Measurements from ENCODE around the gene C17orf78. TPM values are rescaled to one million over a fixed set of nuclear protein-coding genes. Genes with fewer than 3 reads are reported as not detected.
A peak's percentile ranks its signal among the peaks of the same experiment; 100 is the strongest.
"Not testable (repeated sequence)": the region's sequence is repeated elsewhere in the genome, so short reads cannot be mapped to it uniquely, and the experiment has no call there.

C17orf78 gene
- total RNA-seq: not detected

- POLR2A ChIA-PET: interaction anchor here (0.6 kb wide), 1 partner anchor 28 kb away, joined by 3 read pairs; no protein-coding TSS in a partner anchor
- DNase-seq: no peak
- H3K27me3 Mint-ChIP-seq: no peaks in the 10 kb centered on the region
- no peaks in the 10 kb centered on the region for H3K36me3 Mint-ChIP-seq
- no peak within 1 kb of the TSS for H3K4me3 Mint-ChIP-seq
- no peaks in the 10 kb centered on the region for H3K9me3 Mint-ChIP-seq
- H3K27ac Mint-ChIP-seq: no peak within 1 kb of the TSS
- peaks cover 10% of the 10 kb centered on the region for H3K4me1 Mint-ChIP-seq
- no peak for ATAC-seq (ENCODE audit: low read depth)
Measured at GRCh38 chr17:37375706-37376105, at the start of gene C17orf78. C17orf78 (plus strand) TSS chr17:37375985; CDS start chr17:37376093, 108 bp downstream.

GRCh38 chr17:37327341-37328090, 48.3 kb upstream of the C17orf78 start:
- ATAC-seq (ENCODE audit: low read depth): no peak
- POLR2A ChIA-PET: no interaction called here
- Mint-ChIP-seq H3K27ac (no peak overlapping the region), H3K36me3 (peaks cover 17% of the 10 kb centered on the region), H3K9me3 (no peaks in the 10 kb centered on the region), H3K27me3 (no peaks in the 10 kb centered on the region), H3K4me1 (no peaks in the 10 kb centered on the region), H3K4me3 (no peak overlapping the region)
- no peak for DNase-seq

- DNase-seq: no peak
- Mint-ChIP-seq H3K36me3 (peaks cover 14% of the 10 kb centered on the region), H3K27ac (no peak overlapping the region), H3K4me1 (peaks cover 5% of the 10 kb centered on the region), H3K9me3 (no peaks in the 10 kb centered on the region), H3K27me3 (no peaks in the 10 kb centered on the region), H3K4me3 (no peak overlapping the region)
- POLR2A ChIA-PET: no interaction called here
- no peak for ATAC-seq (ENCODE audit: low read depth)
Measured at GRCh38 chr17:37338847-37339246, 36.9 kb upstream of the C17orf78 start.

- Mint-ChIP-seq H3K36me3 (peaks cover 14% of the 10 kb centered on the region), H3K27me3 (no peaks in the 10 kb centered on the region), H3K9me3 (no peaks in the 10 kb centered on the region), H3K4me1 (peaks cover 5% of the 10 kb centered on the region), H3K4me3 (no peak overlapping the region), H3K27ac (peak overlapping the region; percentile 11)
- POLR2A ChIA-PET: no interaction called here
- DNase-seq (no peak), ATAC-seq (ENCODE audit: low read depth) (no peak)
Measured at GRCh38 chr17:37339321-37339720, 36.5 kb upstream of the C17orf78 start.

- DNase-seq (no peak), ATAC-seq (ENCODE audit: low read depth) (no peak)
- Mint-ChIP-seq H3K9me3 (no peaks in the 10 kb centered on the region), H3K27me3 (no peaks in the 10 kb centered on the region), H3K4me3 (no peak overlapping the region), H3K27ac (no peak overlapping the region), H3K36me3 (peaks cover 17% of the 10 kb centered on the region), H3K4me1 (peaks cover 4% of the 10 kb centered on the region)
- POLR2A ChIA-PET: no interaction called here
Measured at GRCh38 chr17:37340804-37341203, 35.0 kb upstream of the C17orf78 start.

GRCh38 chr17:37342589-37342988, 33.2 kb upstream of the C17orf78 start:
- H3K4me3 Mint-ChIP-seq: no peak overlapping the region
- H3K4me1 Mint-ChIP-seq: peaks cover 4% of the 10 kb centered on the region
- no peak for DNase-seq
- peaks cover 25% of the 10 kb centered on the region for H3K36me3 Mint-ChIP-seq
- no peaks in the 10 kb centered on the region for H3K27me3 Mint-ChIP-seq
- H3K9me3 Mint-ChIP-seq: peaks cover 2% of the 10 kb centered on the region
- POLR2A ChIA-PET: interaction anchor here (0.6 kb wide), 1 partner anchor 11 kb away, joined by 4 read pairs; no protein-coding TSS in a partner anchor
- ATAC-seq (ENCODE audit: low read depth): no peak
- no peak overlapping the region for H3K27ac Mint-ChIP-seq

GRCh38 chr17:37344519-37344918, 31.3 kb upstream of the C17orf78 start:
- DNase-seq (no peak), ATAC-seq (ENCODE audit: low read depth) (no peak)
- Mint-ChIP-seq H3K27ac (no peak overlapping the region), H3K36me3 (peaks cover 19% of the 10 kb centered on the region), H3K9me3 (peaks cover 2% of the 10 kb centered on the region), H3K4me1 (peaks cover 4% of the 10 kb centered on the region), H3K4me3 (no peak overlapping the region), H3K27me3 (no peaks in the 10 kb centered on the region)
- POLR2A ChIA-PET: no interaction called here

- H3K4me3 Mint-ChIP-seq; H3K4me1 Mint-ChIP-seq; H3K9me3 Mint-ChIP-seq; POLR2A ChIA-PET; H3K27me3 Mint-ChIP-seq; DNase-seq; H3K27ac Mint-ChIP-seq; ATAC-seq (ENCODE audit: low read depth): not testable (repeated sequence)
- H3K36me3 Mint-ChIP-seq: peaks cover 17% of the 10 kb centered on the region
Measured at GRCh38 chr17:37346863-37347402, 28.9 kb upstream of the C17orf78 start.

GRCh38 chr17:37356796-37357569, 18.8 kb upstream of the C17orf78 start:
- DNase-seq; H3K27ac Mint-ChIP-seq; ATAC-seq (ENCODE audit: low read depth); H3K9me3 Mint-ChIP-seq; H3K27me3 Mint-ChIP-seq; POLR2A ChIA-PET; H3K36me3 Mint-ChIP-seq: not testable (repeated sequence)
- peaks cover 25% of the 10 kb centered on the region for H3K4me1 Mint-ChIP-seq
- peak overlapping the region; percentile 96 for H3K4me3 Mint-ChIP-seq

- DNase-seq (no peak), ATAC-seq (ENCODE audit: low read depth) (no peak)
- H3K4me3 Mint-ChIP-seq: peak overlapping the region; percentile 96
- POLR2A ChIA-PET: interaction anchor here (0.6 to 2.2 kb wide), 10 partner anchors 9 to 832 kb away, joined by 3 to 12 read pairs (median 4); partner anchors contain the start of genes ACACA, DUSP14 and TADA2A
- no peaks in the 10 kb centered on the region for H3K36me3 Mint-ChIP-seq
- peak overlapping the region; percentile 86 for H3K27ac Mint-ChIP-seq
- peaks cover 24% of the 10 kb centered on the region for H3K4me1 Mint-ChIP-seq
- no peaks in the 10 kb centered on the region for H3K9me3 Mint-ChIP-seq
- no peaks in the 10 kb centered on the region for H3K27me3 Mint-ChIP-seq
Measured at GRCh38 chr17:37358098-37358829, 17.5 kb upstream of the C17orf78 start.

- Mint-ChIP-seq H3K27me3 (no peaks in the 10 kb centered on the region), H3K36me3 (no peaks in the 10 kb centered on the region), H3K4me3 (peak overlapping the region; percentile 96), H3K9me3 (no peaks in the 10 kb centered on the region), H3K27ac (peak overlapping the region; percentile 86), H3K4me1 (peaks cover 24% of the 10 kb centered on the region)
- POLR2A ChIA-PET: interaction anchor here (0.5 to 2.2 kb wide), 16 partner anchors 10 to 833 kb away, joined by 3 to 12 read pairs (median 4); partner anchors contain the start of genes ACACA, DUSP14 and TADA2A
- peak; percentile 97 for ATAC-seq (ENCODE audit: low read depth)
- DNase-seq: peak; percentile 98
Measured at GRCh38 chr17:37358830-37359681, 16.7 kb upstream of the C17orf78 start.

GRCh38 chr17:37359682-37360188, 16.1 kb upstream of the C17orf78 start:
- H3K4me3 Mint-ChIP-seq: peak overlapping the region; percentile 72

More at GRCh38 chr17:37359682-37360188, 16.1 kb upstream of the C17orf78 start:
- no peaks in the 10 kb centered on the region for H3K9me3 Mint-ChIP-seq
- no peaks in the 10 kb centered on the region for H3K27me3 Mint-ChIP-seq
- peak overlapping the region; percentile 84 for H3K27ac Mint-ChIP-seq
- no peaks in the 10 kb centered on the region for H3K36me3 Mint-ChIP-seq
- ATAC-seq (ENCODE audit: low read depth): no peak
- POLR2A ChIA-PET: interaction anchor here (0.5 to 2.2 kb wide), 10 partner anchors 14 to 686 kb away, joined by 3 to 12 read pairs (median 4); partner anchors contain the start of genes ACACA, DUSP14 and TADA2A
- DNase-seq: no peak
- H3K4me1 Mint-ChIP-seq: peaks cover 24% of the 10 kb centered on the region
